HG02759 (cell line): ENCODE results near the gene CBFB.
"Not testable (repeated sequence)": the region's sequence is repeated elsewhere in the genome, so short reads cannot be mapped to it uniquely, and the experiment has no call there.

Experiments
- ATAC-seq: cut with Tn5 transposase; IDR thresholded peaks from one replicate; pipeline ENCODE4 v1.9.1; 2021; ENCODE audit warnings: mild to moderate bottlenecking, moderate library complexity; ENCODE audit not compliant: unreplicated experiment

CBFB gene

GRCh38 chr16:67120025-67120424 lies 91.1 kb downstream of the CBFB start:
- ATAC-seq: no peak

- ATAC-seq: not testable (repeated sequence)
Measured at GRCh38 chr16:67122799-67123198, 93.8 kb downstream of the CBFB start.

GRCh38 chr16:67128417-67128816 lies 99.5 kb downstream of the CBFB start:
- ATAC-seq: no peak

GRCh38 chr16:67128887-67129286 lies 99.9 kb downstream of the CBFB start:
- no peak for ATAC-seq

GRCh38 chr16:67129422-67129821 lies 100.5 kb downstream of the CBFB start:
- no peak for ATAC-seq

- no peak for ATAC-seq
Measured at GRCh38 chr16:67137605-67138004, 108.7 kb downstream of the CBFB start.

- ATAC-seq: no peak
Measured at GRCh38 chr16:67141391-67141790, 112.4 kb downstream of the CBFB start.

- ATAC-seq: no peak
Measured at GRCh38 chr16:67142342-67142741, 113.4 kb downstream of the CBFB start.

GRCh38 chr16:67144943-67145342 lies 116.0 kb downstream of the CBFB start:
- ATAC-seq: no peak

GRCh38 chr16:67145746-67146145 lies 116.8 kb downstream of the CBFB start:
- ATAC-seq: no peak

- ATAC-seq: no peak
Measured at GRCh38 chr16:67146523-67147357, 117.8 kb downstream of the CBFB start.

GRCh38 chr16:67147437-67148140 lies 118.6 kb downstream of the CBFB start:
- ATAC-seq: no peak

GRCh38 chr16:67148221-67148620 lies 119.3 kb downstream of the CBFB start:
- no peak for ATAC-seq

- no peak for ATAC-seq
Measured at GRCh38 chr16:67148656-67149275, 119.8 kb downstream of the CBFB start.

GRCh38 chr16:67149276-67150046 lies 120.5 kb downstream of the CBFB start:
- no peak for ATAC-seq

GRCh38 chr16:67150047-67150832 lies 121.3 kb downstream of the CBFB start:
- ATAC-seq: peak; percentile 47
